ENCODE results near the gene HMCN2. TPM values are rescaled to one million over a fixed set of nuclear protein-coding genes. Genes with fewer than 3 reads are reported as not detected.

The HMCN2 gene
- polyA plus RNA-seq, 2 of the 4 experiments (the other 2 are of a cell fraction): 0.01 TPM; not detected in 1

- FAIRE-seq: no peak
- Histone ChIP-seq H3K9me3 (no peaks in the 10 kb centered on the region), H3K4me2 (no peak overlapping the region), H3K27ac (no peak overlapping the region), H3K4me3 (no peak overlapping the region), H3K4me1 (no peaks in the 10 kb centered on the region)
- 6% methylated on average over 5 of the region's 5 CpGs for WGBS (ENCODE audit: missing lambda C conversion rate)
- ChIA-PET POLR2A (no interaction called here), CTCF (interaction anchor here (0.6 to 2.3 kb wide), 6 partner anchors 10 to 65 kb away, joined by 3 to 8 read pairs (median 4); no protein-coding TSS in a partner anchor)
- TF ChIP-seq NPAS2 (CRISPR knock-in tag; IDR thresholded peaks at IDR 0.05; ENCODE audit: borderline replicate concordance) (no peak), USF2 (IDR thresholded peaks at IDR 0.05) (no peak), SMC3 (IDR thresholded peaks at IDR 0.05) (no peak), NFE2L2 (conservative IDR thresholded peaks at IDR 0.05; ENCODE audit: low read length) (no peak), RARB (CRISPR knock-in tag; IDR thresholded peaks at IDR 0.05) (no peak), PBX3 (IDR thresholded peaks at IDR 0.05) (no peak), EP300 (IDR thresholded peaks at IDR 0.05) (no peak), ZC3H11A (IDR thresholded peaks at IDR 0.05) (no peak), CTCF (IDR thresholded peaks at IDR 0.05) (no peak), MAX (IDR thresholded peaks at IDR 0.05) (no peak), HOXB5 (CRISPR knock-in tag; IDR thresholded peaks at IDR 0.05) (no peak), E2F6 (IDR thresholded peaks at IDR 0.05; ENCODE audit: borderline replicate concordance, low read depth) (no peak), CHD2 (IDR thresholded peaks at IDR 0.05; ENCODE audit: low read length, partially characterized antibody) (no peak), CHD4 (IDR thresholded peaks at IDR 0.05; ENCODE audit: borderline replicate concordance) (no peak), FOSB (CRISPR knock-in tag; IDR thresholded peaks at IDR 0.05) (no peak), RNF2 (IDR thresholded peaks at IDR 0.05; ENCODE audit: borderline replicate concordance, low read depth) (no peak), ATOH8 (CRISPR knock-in tag; IDR thresholded peaks at IDR 0.05; ENCODE audit: low read depth) (no peak), HOXB13 (CRISPR knock-in tag; IDR thresholded peaks at IDR 0.05; ENCODE audit: low read depth) (no peak), HMGXB4 (CRISPR knock-in tag; IDR thresholded peaks at IDR 0.05; ENCODE audit: borderline replicate concordance) (no peak), ESRRA (IDR thresholded peaks at IDR 0.05; ENCODE audit: borderline replicate concordance, low read length) (no peak)
- DNase-seq (ENCODE audit: low read depth in 1 of 2, low spot score in 1 of 2): no peak
- no peak for ATAC-seq
These were observed 35.2 kb downstream of the HMCN2 start for GRCh38 chr9:130300739-130301138.
